HG03108 (cell line): ENCODE measurements around the gene OR2K2.
"Not testable (repeated sequence)": the region's sequence is repeated elsewhere in the genome, so short reads cannot be mapped to it uniquely, and the experiment has no call there.

ENCODE experiments used
- ATAC-seq: cut with Tn5 transposase; IDR thresholded peaks from one replicate; pipeline ENCODE4 v1.9.1; 2021; ENCODE audit warnings: moderate library complexity; ENCODE audit not compliant: unreplicated experiment

Gene OR2K2

GRCh38 chr9:111330124-111330523 lies at the start of gene OR2K2:
Gene OR2K2, minus strand, starts transcription at chr9:111330224. Its CDS starts 1,791 bp downstream, at chr9:111328433.
- no peak for ATAC-seq

- ATAC-seq: no peak
Measured at GRCh38 chr9:111375817-111376564, 46.0 kb upstream of the OR2K2 start.

- no peak for ATAC-seq
Measured at GRCh38 chr9:111375062-111375461, 45.0 kb upstream of the OR2K2 start.

- ATAC-seq: no peak
Measured at GRCh38 chr9:111372297-111372696, 42.3 kb upstream of the OR2K2 start.

GRCh38 chr9:111366978-111367377 lies 37.0 kb upstream of the OR2K2 start:
- ATAC-seq: no peak

GRCh38 chr9:111362526-111362925 lies 32.5 kb upstream of the OR2K2 start:
- no peak for ATAC-seq

- ATAC-seq: no peak
Measured at GRCh38 chr9:111360881-111361280, 30.9 kb upstream of the OR2K2 start.

GRCh38 chr9:111356481-111357244 lies 26.6 kb upstream of the OR2K2 start:
- ATAC-seq: no peak

GRCh38 chr9:111352545-111352944 lies 22.5 kb upstream of the OR2K2 start:
- ATAC-seq: no peak

- no peak for ATAC-seq
Measured at GRCh38 chr9:111350556-111350955, 20.5 kb upstream of the OR2K2 start.

- ATAC-seq: no peak
Measured at GRCh38 chr9:111349766-111350165, 19.7 kb upstream of the OR2K2 start.

- ATAC-seq: no peak
Measured at GRCh38 chr9:111348821-111349271, 18.8 kb upstream of the OR2K2 start.

- ATAC-seq: not testable (repeated sequence)
Measured at GRCh38 chr9:111334318-111334863, 4.4 kb upstream of the OR2K2 start.

GRCh38 chr9:111320631-111321030 lies 9.4 kb downstream of the OR2K2 start:
- no peak for ATAC-seq

GRCh38 chr9:111316796-111317195 lies 13.2 kb downstream of the OR2K2 start:
- no peak for ATAC-seq

GRCh38 chr9:111305914-111306313 lies 24.1 kb downstream of the OR2K2 start:
- ATAC-seq: no peak

GRCh38 chr9:111304000-111304399 lies 26.0 kb downstream of the OR2K2 start:
- ATAC-seq: not testable (repeated sequence)

GRCh38 chr9:111301195-111301594 lies 28.8 kb downstream of the OR2K2 start:
- ATAC-seq: no peak

GRCh38 chr9:111300140-111300735 lies 29.8 kb downstream of the OR2K2 start:
- ATAC-seq: no peak

GRCh38 chr9:111299599-111299966 lies 30.4 kb downstream of the OR2K2 start:
- ATAC-seq: not testable (repeated sequence)
